Ovary (tissue), 9 donors: Measurements from ENCODE around the gene HENMT1. TPM values are rescaled to one million over a fixed set of nuclear protein-coding genes. Genes with fewer than 3 reads are reported as not detected.

ENCODE experiments used
- DNase-seq, 5 donors: peaks; one replicate each; pipeline ENCODE4 v3.0.0-alpha.2; 2019 to 2020
- H3K27ac ChIP-seq, 2 donors: fragments of 200-600 bp; one replicate each; pipeline versions ENCODE4 v1.5.1 to v1.8.0; 2019 to 2022
- H3K27me3 ChIP-seq: fragments of 200-600 bp; one replicate; pipeline ENCODE4 v1.8.0; 2022
- H3K36me3 ChIP-seq: fragments of 200-600 bp; sonication (generic); one replicate; pipeline ENCODE4 v1.5.1; 2019
- H3K4me1 ChIP-seq: one replicate; pipeline ENCODE4 v1.8.1; 2013; ENCODE audit warnings: mild to moderate bottlenecking, moderate library complexity; ENCODE audit not compliant: insufficient read depth
- H3K4me3 ChIP-seq: fragments of 200-600 bp; sonication (generic); one replicate; pipeline ENCODE4 v1.5.1; 2017
- H3K9me3 ChIP-seq, 2 donors: fragments of 200-600 bp in 1 of 2; sonication (generic) in 1 of 2; one replicate each; pipeline versions ENCODE4 v1.5.1 to v1.8.1; 2013 to 2019; ENCODE audit warnings: mild to moderate bottlenecking in 1 of 2, moderate library complexity in 1 of 2
- EP300 ChIP-seq: sonication (generic); formaldehyde crosslinking; IDR thresholded peaks from one replicate; pipeline ENCODE4 v1.6.1; 2017; ENCODE audit warnings: antibody characterized with exemption
- POLR2A ChIP-seq: fragments of 450-650 bp; IDR thresholded peaks from one replicate; pipeline ENCODE4 v1.6.1; 2017; ENCODE audit warnings: antibody characterized with exemption, mild to moderate bottlenecking, moderate library complexity
- WGBS, 3 donors: extraction: QIAGEN DNeasy Blood & Tissue Kit in 1 of 3; methylation state at CpG; one replicate each; pipeline versions ENCODE4 v1.1.5 to v1.1.7; 2013 to 2017; 5-methylcytosine and 5-hydroxymethylcytosine counted together
- intact Hi-C, 4 donors: fragments of 100-400 bp; cut with DNase I; formaldehyde crosslinking; loops; one replicate each; pipeline versions ENCODE4 v1.11.0 to v1.15.1; 2022 to 2023
- polyA plus RNA-seq, 2 donors: library from polyadenylated mRNA; stranded (reverse); fragments of 200-250 nt in 1 of 2; fragments of 350-450 nt in 1 of 2; fragmentation: Illumina TruSeq in 1 of 2; extraction: RNeasy Lipid Tissue Mini Kit (QIAGEN cat#74804) in 1 of 2; gene quantifications; one replicate each; pipeline ENCODE4 v1.2.3, GENCODE V29; 2013 to 2014
- total RNA-seq, 7 donors: library from RNA; depleted of rRNA in 2 of 7; stranded (reverse); fragments of >200 nt in 2 of 7; fragmentation: NEBNext Ultra II Directional in 3 of 7; extraction: Animal tissue kit (Norgen Biotek cat#: 25700) in 3 of 7; gene quantifications; one replicate each; pipeline versions ENCODE4 v1.1.0 to v1.2.4, GENCODE V29; 2016 to 2023
- TF ChIP-seq, protein P1 (sequence below), 3 donors: fragments of 450-650 bp in 2 of 3; fragments of 200-600 bp in 1 of 3; IDR thresholded peaks; one replicate each; pipeline versions ENCODE4 v1.5.1 to v1.8.0; 2016 to 2022; ENCODE audit warnings: antibody characterized with exemption in 3 of 3, mild to moderate bottlenecking in 1 of 3
- donor health status: DM: no; HTN: no; CAD: no; lungs with moderate emphysema.
- donor health status: DM: no; HTN: no; CAD: no.
- donor health status: Bipolar disorder and iron deficiency.
- donor health status: DM: yes; HTN: yes; CAD: no.
- donor health status: DM: no; HTN: no; CAD: no.
- donor health status: DM: yes; HTN: yes; CAD: no.

Gene HENMT1
- total and polyA plus RNA-seq, 9 donors: 2.1 to 7.4 (median 4.2) TPM

- TF ChIP-seq, protein P1, sequence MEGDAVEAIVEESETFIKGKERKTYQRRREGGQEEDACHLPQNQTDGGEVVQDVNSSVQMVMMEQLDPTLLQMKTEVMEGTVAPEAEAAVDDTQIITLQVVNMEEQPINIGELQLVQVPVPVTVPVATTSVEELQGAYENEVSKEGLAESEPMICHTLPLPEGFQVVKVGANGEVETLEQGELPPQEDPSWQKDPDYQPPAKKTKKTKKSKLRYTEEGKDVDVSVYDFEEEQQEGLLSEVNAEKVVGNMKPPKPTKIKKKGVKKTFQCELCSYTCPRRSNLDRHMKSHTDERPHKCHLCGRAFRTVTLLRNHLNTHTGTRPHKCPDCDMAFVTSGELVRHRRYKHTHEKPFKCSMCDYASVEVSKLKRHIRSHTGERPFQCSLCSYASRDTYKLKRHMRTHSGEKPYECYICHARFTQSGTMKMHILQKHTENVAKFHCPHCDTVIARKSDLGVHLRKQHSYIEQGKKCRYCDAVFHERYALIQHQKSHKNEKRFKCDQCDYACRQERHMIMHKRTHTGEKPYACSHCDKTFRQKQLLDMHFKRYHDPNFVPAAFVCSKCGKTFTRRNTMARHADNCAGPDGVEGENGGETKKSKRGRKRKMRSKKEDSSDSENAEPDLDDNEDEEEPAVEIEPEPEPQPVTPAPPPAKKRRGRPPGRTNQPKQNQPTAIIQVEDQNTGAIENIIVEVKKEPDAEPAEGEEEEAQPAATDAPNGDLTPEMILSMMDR (IDR thresholded peaks at IDR 0.05): no peak
- TF ChIP-seq POLR2A: no peak
- no peak for TF ChIP-seq EP300
- Histone ChIP-seq H3K4me1 (no peaks in the 10 kb centered on the region), H3K27me3 (no peaks in the 10 kb centered on the region), H3K9me3 (no peaks in the 10 kb centered on the region), H3K4me3 (no peak overlapping the region), H3K27ac (no peak overlapping the region), H3K36me3 (no peaks in the 10 kb centered on the region)
- no peak for DNase-seq
- intact Hi-C loops: loop anchor here (5.0 to 10.0 kb wide), 2 partner anchors 125 to 128 kb away; no protein-coding TSS in a partner anchor
- 86 to 89% (median 88%) methylated on average over 9 of the region's 9 CpGs for WGBS, 3 donors
Observed at GRCh38 chr1:108639899-108640560, 20.9 kb downstream of the HENMT1 start.

DNA sequence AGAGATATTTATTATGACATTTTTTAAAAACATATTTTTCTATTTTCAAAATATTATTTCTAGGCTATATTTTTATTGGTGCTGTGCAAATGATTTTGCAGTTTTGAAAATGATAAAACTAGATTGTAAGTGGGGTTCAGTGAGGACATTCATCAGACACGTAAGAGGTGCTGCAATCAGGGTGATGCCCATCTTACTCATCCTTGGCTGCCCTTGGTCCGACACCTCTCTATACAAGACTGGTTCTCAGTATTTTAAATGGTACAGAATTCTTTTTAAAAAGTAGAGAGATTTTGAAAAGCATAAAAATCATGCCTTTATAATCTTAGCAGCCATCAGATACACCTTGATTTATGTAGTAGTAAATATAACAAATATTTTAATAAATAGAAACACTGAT lies 24.0 kb downstream of the HENMT1 start:
- Histone ChIP-seq H3K9me3 (no peaks in the 10 kb centered on the region), H3K27ac (no peak overlapping the region), H3K27me3 (no peaks in the 10 kb centered on the region), H3K4me3 (no peak overlapping the region), H3K36me3 (no peaks in the 10 kb centered on the region), H3K4me1 (no peaks in the 10 kb centered on the region)
- WGBS, 3 donors: 77 to 88% (median 79%) methylated on average over 2 of the region's 2 CpGs
- TF ChIP-seq POLR2A (no peak), EP300 (no peak)
- TF ChIP-seq, protein P1 (IDR thresholded peaks at IDR 0.05): no peak
- DNase-seq: no peak
- intact Hi-C loops: no loop called here

DNA sequence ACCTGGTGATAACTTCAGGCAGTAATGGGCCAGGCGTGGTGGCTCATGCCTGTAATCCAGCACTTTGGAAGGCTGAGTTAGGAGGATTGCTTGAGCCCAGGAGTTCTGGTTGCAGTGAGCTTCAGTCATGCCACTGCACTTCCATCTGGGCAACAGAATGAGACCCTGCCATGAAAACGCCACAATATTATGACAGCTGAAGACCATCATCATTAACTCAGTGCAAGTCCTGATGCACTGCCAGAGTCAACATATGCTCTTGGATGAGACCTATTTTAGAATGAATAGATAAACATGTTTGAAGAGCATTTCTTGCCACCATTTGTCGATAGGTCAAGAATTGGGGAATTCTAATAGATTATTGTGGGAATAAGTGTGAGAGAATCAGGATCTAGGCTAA lies 26.4 kb downstream of the HENMT1 start:
- no peaks in the 10 kb centered on the region for H3K36me3 ChIP-seq
- WGBS, 3 donors: 83 to 91% (median 87%) methylated on average over 3 of the region's 3 CpGs
- no peaks in the 10 kb centered on the region for H3K9me3 ChIP-seq
- H3K4me3 ChIP-seq: no peak overlapping the region
- no peaks in the 10 kb centered on the region for H3K27me3 ChIP-seq
- TF ChIP-seq POLR2A: no peak
- no peak for TF ChIP-seq EP300
- TF ChIP-seq, protein P1 (IDR thresholded peaks at IDR 0.05): no peak
- intact Hi-C loops: no loop called here
- no peak overlapping the region for H3K27ac ChIP-seq
- DNase-seq: no peak
- H3K4me1 ChIP-seq: no peaks in the 10 kb centered on the region

GRCh38 chr1:108628665-108629064 lies 32.2 kb downstream of the HENMT1 start:
- no peaks in the 10 kb centered on the region for H3K27me3 ChIP-seq
- H3K4me1 ChIP-seq: no peaks in the 10 kb centered on the region
- H3K9me3 ChIP-seq: no peaks in the 10 kb centered on the region
- intact Hi-C loops: no loop called here
- WGBS, 3 donors: 96 to 99% (median 99%) methylated on average over 2 of the region's 2 CpGs
- DNase-seq: no peak
- TF ChIP-seq, protein P1 (IDR thresholded peaks at IDR 0.05): no peak
- TF ChIP-seq POLR2A (no peak), EP300 (no peak)
- H3K27ac ChIP-seq: no peak overlapping the region
- no peak overlapping the region for H3K4me3 ChIP-seq
- no peaks in the 10 kb centered on the region for H3K36me3 ChIP-seq
